GM19025 (cell line): ENCODE data around the gene HIVEP2.

ENCODE experiments used
- ATAC-seq: cut with Tn5 transposase; IDR thresholded peaks from one replicate; pipeline ENCODE4 v1.9.1; 2021; ENCODE audit warnings: mild to moderate bottlenecking, low read depth, moderate library complexity; ENCODE audit not compliant: unreplicated experiment

HIVEP2 gene

DNA sequence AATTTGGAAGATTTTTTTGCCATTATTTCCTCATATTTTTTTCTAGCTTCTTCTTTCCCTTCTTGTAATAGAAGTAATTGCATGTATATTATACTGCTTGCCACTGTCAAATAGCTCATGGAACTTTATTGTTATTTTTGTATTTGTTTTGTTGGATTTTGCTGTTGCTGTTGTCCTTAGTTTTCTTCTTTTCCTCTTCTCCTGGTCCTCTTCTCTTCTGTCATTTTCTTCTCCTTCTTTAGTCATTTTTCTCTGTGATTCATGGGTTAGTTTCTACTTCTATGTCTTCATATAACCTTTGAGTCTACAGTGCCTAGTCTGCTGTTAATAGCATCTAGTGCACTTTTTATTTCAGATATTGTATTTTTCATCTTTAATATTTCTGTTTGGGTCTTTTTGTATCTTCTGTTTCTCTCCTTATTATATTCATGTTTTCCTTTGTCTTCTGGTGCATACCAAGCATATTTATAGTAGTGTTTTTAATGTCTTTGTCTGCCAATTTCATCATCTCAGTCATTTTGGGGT is 226.2 kb downstream of the HIVEP2 start:
- no peak for ATAC-seq

DNA sequence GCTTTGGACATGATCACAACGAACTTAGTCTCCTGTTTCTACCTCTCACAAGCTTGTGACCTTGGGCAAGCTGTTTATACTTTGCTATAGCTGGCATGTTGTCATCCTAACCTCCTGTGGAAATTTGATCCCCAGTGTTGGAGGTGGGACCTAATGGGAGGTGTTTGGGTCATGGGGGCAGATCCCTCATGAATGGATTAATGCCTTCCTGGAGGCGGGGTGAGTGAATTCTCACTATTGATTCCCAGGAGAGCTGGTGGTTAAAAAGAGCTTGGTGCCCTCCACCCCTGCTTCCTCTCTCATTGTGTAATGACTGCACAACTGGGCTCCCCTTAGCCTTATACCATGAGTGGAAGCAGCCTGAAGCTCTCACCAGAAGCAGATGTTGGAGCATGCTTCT is 228.9 kb downstream of the HIVEP2 start:
- ATAC-seq, result no peak

DNA sequence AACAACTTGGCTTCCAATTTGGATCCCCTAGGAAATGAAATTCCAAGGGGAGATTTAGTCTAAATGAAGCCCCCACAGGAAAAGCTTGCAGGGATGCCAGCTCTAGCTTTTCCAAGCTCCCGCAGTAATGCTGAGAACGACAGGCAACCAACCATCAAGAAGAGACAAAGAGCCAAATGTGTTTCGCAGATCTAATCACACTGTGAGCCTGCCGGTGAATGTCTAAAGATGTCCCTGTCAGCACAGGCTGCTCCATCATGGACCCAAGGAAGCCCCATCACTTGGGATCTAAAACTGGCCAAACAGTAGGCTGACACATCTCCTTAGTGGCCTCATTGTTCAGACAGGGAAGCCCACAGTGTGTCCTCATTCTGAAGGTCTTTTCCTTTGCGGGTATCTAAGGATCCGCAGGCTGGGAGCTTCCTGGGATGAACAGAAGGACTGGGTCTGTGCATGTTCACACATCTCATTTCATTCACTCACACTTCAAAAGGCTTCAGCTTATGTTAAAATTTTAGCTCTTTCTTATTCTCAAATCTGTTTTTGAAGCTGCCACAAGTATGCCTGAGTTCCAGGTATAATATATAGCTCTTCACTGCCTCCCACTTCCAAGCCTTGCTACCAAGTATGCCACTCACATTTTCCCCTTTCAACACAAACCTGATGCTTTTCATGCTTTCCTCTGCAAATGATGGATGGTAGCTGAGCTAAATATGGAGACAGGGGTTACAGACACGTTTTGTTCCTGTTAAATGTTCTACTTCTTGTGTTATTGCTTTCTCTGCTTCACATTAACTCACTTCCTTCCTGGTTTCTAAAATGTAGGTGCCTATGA is 229.8 kb downstream of the HIVEP2 start:
- ATAC-seq, result no peak

DNA sequence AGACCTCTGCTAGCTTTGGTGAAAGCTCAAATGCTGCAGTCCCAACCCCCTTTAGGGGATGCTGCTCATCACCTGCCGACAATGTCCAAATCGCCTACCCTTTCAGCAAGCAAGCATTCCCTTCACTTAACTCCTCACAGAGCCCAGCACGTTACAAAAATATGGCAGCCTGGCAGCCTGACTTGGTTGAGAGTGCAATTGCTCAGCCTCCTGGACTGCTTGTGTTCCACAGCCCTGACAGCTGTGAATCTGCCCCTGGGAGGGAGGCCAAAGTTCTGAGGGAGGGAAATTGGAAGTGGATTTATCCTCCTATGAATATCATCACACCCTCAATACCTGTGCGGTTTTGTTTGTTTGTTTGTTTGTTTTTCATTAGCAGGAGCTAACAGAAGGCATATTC is 231.0 kb downstream of the HIVEP2 start:
- no peak for ATAC-seq

DNA sequence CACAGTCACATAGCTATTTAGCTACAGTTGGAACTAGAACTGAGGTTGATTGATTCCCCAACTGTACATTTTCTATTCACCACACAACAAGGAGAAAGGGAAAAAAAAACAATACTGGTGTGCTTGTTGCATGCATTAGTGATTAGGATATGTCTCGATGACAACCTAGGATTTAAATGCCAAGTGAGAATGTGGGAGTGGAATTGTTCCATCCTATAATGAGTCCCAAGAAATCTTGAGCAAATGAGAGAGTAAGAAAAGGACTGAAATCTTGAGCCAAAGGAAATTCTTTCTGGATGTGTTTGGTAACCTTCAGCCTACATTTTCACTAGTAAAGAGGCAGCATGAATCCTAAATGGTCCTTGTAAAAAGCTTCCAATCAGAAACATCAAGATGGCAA is 232.7 kb downstream of the HIVEP2 start:
- no peak for ATAC-seq

DNA sequence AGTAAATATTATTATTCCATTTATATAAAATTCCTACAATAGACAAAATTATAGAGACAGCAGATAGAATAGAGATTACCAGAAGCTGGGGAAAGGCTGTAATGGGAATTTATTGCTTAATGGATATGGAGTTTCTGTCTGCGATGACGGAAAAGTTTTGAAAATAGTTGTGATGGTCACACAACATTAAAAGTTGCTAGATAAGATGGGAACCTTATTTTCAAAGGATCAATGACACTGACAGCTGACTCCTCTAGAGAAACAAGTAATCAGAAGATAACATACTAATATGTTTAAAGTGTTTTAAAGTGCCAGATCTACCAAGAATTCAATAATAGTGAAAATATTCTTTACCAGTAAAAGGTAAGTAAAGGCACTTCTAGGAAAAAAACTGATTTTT is 236.3 kb downstream of the HIVEP2 start:
- ATAC-seq, result no peak

DNA sequence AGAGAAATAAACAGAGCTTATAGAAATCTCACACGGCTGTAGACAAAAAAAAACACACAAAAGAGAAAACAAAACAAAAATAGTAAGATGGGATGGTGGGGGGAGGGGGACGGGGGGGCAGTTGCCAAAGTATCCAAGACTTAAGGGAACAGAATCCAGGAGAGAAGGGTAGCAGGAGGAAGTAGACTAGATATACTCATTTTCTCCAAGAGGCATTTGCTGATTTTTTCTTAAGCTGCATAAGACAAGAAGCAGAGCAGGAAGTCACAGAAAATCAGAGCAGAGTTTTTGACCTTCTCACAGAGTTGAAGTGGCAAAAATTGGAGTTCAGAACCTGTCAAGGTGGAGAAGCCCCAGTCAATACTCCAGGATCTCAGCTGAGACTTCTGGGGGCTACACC is 237.7 kb downstream of the HIVEP2 start:
- no peak for ATAC-seq

DNA sequence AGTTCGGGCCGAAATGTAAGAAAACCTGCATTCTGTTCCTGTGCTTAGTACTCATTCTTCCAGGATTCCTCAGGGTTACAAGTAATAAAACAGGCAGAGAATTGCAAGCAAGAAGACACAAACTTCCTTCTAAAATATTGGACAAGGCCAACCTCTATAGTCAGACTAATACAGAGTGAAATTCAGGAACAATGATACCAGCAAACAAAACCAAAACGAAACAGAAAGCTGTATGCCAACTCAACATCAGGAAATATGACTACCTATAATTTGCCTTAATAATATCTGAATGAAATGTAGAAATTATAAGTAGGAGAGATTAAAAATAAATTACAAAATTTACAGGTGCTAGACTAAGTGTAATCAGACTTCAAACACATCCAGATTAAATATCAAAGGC is 238.8 kb downstream of the HIVEP2 start:
- ATAC-seq, result no peak

DNA sequence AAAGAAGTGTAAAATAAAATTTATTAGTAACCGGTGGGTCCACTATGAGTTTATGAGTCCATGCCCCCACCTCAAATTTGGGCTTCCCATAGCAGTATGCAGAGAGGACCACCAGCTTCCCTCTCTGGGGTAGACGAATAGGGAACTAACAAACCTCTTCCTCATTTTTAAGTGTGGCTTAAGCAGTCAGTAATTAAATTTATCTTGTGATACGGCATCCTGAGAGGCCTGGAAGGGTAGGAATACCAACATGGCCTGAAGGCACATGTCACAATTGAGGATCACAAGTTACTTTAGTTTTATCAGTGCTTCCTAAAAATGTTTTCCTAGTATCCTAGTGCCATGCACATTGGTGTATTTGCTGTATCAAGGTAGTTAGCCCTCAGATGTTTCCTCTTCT is 239.9 kb downstream of the HIVEP2 start:
- no peak for ATAC-seq

DNA sequence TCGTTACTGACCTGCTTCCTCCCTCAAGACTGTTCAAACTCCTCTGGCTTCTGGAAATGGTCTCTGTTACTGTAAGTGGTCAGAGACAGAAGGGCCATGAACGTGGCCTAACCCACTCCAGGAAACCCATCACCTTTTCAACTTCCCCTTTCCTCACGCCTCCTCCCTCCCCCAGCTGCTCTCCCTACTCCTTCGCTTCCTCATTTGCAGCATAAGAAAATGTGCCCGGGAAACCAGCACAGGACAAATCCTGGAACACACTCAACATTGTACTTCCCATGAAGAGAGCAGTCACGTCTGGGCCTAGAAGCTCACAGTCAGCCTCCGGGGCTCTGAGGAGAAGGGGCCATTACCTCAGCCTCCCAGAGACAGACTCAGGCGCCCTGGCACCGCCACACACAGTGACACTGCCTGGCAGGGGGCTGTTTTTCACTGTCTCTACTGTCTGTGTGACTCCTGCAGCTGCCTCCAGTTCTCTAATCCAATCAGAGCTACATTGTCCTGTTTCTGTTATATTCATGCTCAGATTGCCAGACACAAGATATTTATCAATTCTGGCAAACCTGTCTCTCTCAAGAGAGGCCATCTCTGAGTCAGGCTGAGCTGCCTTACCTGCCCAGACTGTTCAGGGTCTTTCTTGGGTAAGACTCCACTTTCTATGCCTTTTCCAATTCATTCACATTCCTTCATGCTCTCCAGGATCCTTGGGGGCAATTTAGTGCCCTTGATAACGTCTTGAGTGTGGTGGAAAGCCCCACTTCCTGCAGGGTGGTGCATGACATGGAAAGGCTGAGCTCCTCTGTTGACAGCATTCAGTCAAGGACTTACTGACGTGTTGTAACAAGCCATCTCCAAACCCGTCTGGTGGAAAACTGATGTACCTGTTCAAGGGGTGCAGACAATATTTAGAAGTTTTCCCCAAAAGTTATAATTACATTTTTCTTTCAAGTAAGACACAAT is 242.2 kb downstream of the HIVEP2 start:
- ATAC-seq, result no peak
